ENCODE data around the gene KAT6B. TPM values are rescaled to one million over a fixed set of nuclear protein-coding genes. Genes with fewer than 3 reads are reported as not detected.

KAT6B gene
- total and polyA plus RNA-seq, 2 of the 8 experiments (the other 6 are each of a cell fraction or from before 2014, with no cell fraction given) = 7.3 to 30.8 TPM

- TF ChIP-seq CHD7 (IDR thresholded peaks at IDR 0.05; ENCODE audit: insufficient replicate concordance, low read length) (no peak), USF2 (IDR thresholded peaks at IDR 0.05; ENCODE audit: low read length) (no peak), ATF2 (IDR thresholded peaks at IDR 0.05; ENCODE audit: low read length) (no peak), SP1 (IDR thresholded peaks at IDR 0.05; ENCODE audit: low read depth, low read length) (no peak)
Observed at GRCh38 chr10:74921744-74922143, 95.3 kb downstream of the KAT6B start (continued).

All from H1 (cell line).